ENCODE results near the gene KRT13. TPM values are rescaled to one million over a fixed set of nuclear protein-coding genes. Genes with fewer than 3 reads are reported as not detected.
A peak's percentile ranks its signal among the peaks of the same experiment; 100 is the strongest.

Gene KRT13
- total RNA-seq, 1 experiment from 2014 or later, result not detected

- H3K36me3 Mint-ChIP-seq, result no peaks in the 10 kb centered on the region
- ATAC-seq (peak; percentile 38), DNase-seq (ENCODE audit: low spot score) (no peak)
- no peak overlapping the region; the same call in 1 of the 2 replicates for H3K4me3 Mint-ChIP-seq
- peaks cover 48% of the 10 kb centered on the region for H3K4me1 Mint-ChIP-seq
- TF ChIP-seq AFF4 (CRISPR knock-in tag; IDR thresholded peaks at IDR 0.05; ENCODE audit: borderline replicate concordance) (no peak), ZNF671 (CRISPR knock-in tag; IDR thresholded peaks at IDR 0.05) (no peak), CTCF (IDR thresholded peaks at IDR 0.05) (no peak), ZBTB21 (CRISPR knock-in tag; IDR thresholded peaks at IDR 0.05; ENCODE audit: borderline replicate concordance) (no peak), ZMAT4 (CRISPR knock-in tag; IDR thresholded peaks at IDR 0.05) (no peak), GABPB1 (CRISPR knock-in tag; IDR thresholded peaks at IDR 0.05) (no peak), ZNF121 (CRISPR knock-in tag; IDR thresholded peaks at IDR 0.05) (no peak), JUN (CRISPR knock-in tag; IDR thresholded peaks at IDR 0.05) (no peak), ATF6 (CRISPR knock-in tag; IDR thresholded peaks at IDR 0.05) (no peak), MXD4 (CRISPR knock-in tag; IDR thresholded peaks at IDR 0.05; ENCODE audit: borderline replicate concordance) (no peak), FOXJ3 (CRISPR knock-in tag; IDR thresholded peaks at IDR 0.05; ENCODE audit: borderline replicate concordance) (no peak), IRF2 (CRISPR knock-in tag; IDR thresholded peaks at IDR 0.05; ENCODE audit: borderline replicate concordance, low read depth) (no peak), ESRRA (CRISPR knock-in tag; IDR thresholded peaks at IDR 0.05; ENCODE audit: borderline replicate concordance) (no peak)
- no peak overlapping the region for H3K27ac Mint-ChIP-seq
- POLR2A ChIA-PET, result interaction anchor here (0.5 to 1.1 kb wide), 5 partner anchors 10 to 912 kb away, joined by 3 to 7 read pairs (median 4); partner anchors contain the start of gene KRT19
- H3K9me3 Mint-ChIP-seq, result no peaks in the 10 kb centered on the region
- CTCF ChIA-PET, result interaction anchor here (0.5 to 7.4 kb wide), 6 partner anchors 10 to 124 kb away, joined by 3 to 122 read pairs (median 4); partner anchors contain the start of gene KRT19
- H3K27me3 Mint-ChIP-seq (ENCODE audit: low read depth), result no peaks in the 10 kb centered on the region
These were observed 33.2 kb upstream of the KRT13 start for GRCh38 chr17:41538565-41538991.

- ATAC-seq (no peak), DNase-seq (ENCODE audit: low spot score) (no peak)
- Mint-ChIP-seq H3K4me3 (no peak overlapping the region), H3K9me3 (no peaks in the 10 kb centered on the region), H3K36me3 (no peaks in the 10 kb centered on the region), H3K4me1 (peaks cover 48% of the 10 kb centered on the region), H3K27ac (no peak overlapping the region), H3K27me3 (ENCODE audit: low read depth) (no peaks in the 10 kb centered on the region)
- ChIA-PET CTCF (interaction anchor here (1.0 to 7.4 kb wide), 6 partner anchors 10 to 128 kb away, joined by 3 to 122 read pairs (median 5); partner anchors contain the start of gene KRT19), POLR2A (interaction anchor here (1.0 to 1.1 kb wide), 3 partner anchors 9 to 152 kb away, joined by 3 to 7 read pairs (median 5); partner anchors contain the start of gene KRT19)
- no peak for TF ChIP-seq EMX1 (CRISPR knock-in tag; IDR thresholded peaks at IDR 0.05)
- no peak for TF ChIP-seq PRDM15 (CRISPR knock-in tag; IDR thresholded peaks at IDR 0.05)
- no peak for TF ChIP-seq MLX (CRISPR knock-in tag; IDR thresholded peaks at IDR 0.05)
- no peak for TF ChIP-seq HMGXB4 (CRISPR knock-in tag; IDR thresholded peaks at IDR 0.05)
- no peak for TF ChIP-seq ATF2 (CRISPR knock-in tag; IDR thresholded peaks at IDR 0.05; ENCODE audit: borderline replicate concordance, low read depth)
- no peak for TF ChIP-seq FOXP1 (CRISPR knock-in tag; IDR thresholded peaks at IDR 0.05; ENCODE audit: borderline replicate concordance)
These were observed 32.6 kb upstream of the KRT13 start for GRCh38 chr17:41537990-41538389.
